Measurements from ENCODE around the gene NEU3.

- TF ChIP-seq CTCF (optimal IDR thresholded peaks at IDR 0.05 in 1 of 3, IDR thresholded peaks at IDR 0.05 in 1 of 3, conservative IDR thresholded peaks at IDR 0.05 in 1 of 3; ENCODE audit: extremely low read depth in 1 of 3, insufficient read depth in 2 of 3, low read length in 3 of 3), result no peak
- no peak for TF ChIP-seq EZH2 (IDR thresholded peaks at IDR 0.05; ENCODE audit: low read length)
These were observed 12.2 kb downstream of the NEU3 start for GRCh38 chr11:75000975-75001354.
